HG03025 (cell line): ENCODE measurements around the gene RRAS2.
A peak's percentile ranks its signal among the peaks of the same experiment; 100 is the strongest.
"Not testable (repeated sequence)": the region's sequence is repeated elsewhere in the genome, so short reads cannot be mapped to it uniquely, and the experiment has no call there.

ENCODE experiments used
- ATAC-seq: cut with Tn5 transposase; IDR thresholded peaks from one replicate; pipeline ENCODE4 v1.9.1; 2021; ENCODE audit warnings: mild to moderate bottlenecking, moderate library complexity; ENCODE audit not compliant: unreplicated experiment, low FRiP score

Gene RRAS2

DNA sequence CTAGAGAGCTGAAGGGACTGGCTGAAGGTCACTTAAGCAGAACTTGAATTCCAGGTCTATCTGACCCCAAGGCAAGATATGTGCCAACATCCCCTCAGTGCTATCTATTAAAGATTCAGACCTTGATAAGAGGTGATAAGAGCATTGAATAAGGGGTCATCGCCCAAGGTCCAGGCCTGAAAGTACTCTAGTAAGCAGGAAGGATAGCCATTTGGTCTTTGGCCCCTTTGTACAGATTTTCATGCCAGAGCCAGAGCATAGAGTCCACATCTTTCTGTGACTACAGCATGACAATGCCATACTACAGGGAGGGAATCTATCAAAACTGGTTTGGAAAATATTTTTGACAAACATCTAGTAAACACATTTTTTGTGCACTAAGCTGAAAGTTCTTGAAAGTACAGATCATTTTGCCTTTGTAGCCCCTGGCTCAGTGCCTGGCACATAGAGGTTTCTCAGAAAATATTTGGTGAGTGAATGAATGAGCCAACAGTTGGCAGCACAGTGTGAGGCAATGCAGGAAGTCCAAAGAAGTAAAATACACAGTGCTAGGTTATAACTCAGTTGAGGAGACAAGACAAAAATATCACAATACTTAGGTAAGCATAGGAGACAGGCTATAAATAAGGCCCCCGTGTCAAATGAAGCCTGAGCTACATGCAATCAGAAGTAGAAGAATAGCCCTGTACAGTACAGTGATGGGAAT is 15.1 kb upstream of the RRAS2 start:
- ATAC-seq = no peak

DNA sequence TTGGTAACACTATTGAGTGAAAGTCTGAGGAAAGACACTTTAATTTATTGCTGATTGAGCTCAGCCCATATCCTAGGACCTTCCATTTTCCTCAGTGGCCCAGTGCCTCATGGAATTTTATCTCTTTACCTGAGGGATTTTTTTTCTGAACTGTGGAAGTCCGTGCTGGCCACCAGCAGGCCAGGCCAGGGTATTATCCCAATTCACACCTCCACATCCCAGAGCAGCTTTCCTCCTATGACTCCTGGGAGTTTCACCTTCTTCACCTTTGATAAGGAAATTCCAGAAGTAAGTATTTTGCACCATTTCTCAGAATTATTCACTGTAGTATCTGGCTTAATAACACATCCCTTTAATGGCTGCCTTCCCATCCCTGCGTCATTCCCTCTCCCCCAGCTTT is 13.0 kb upstream of the RRAS2 start:
- no peak for ATAC-seq

DNA sequence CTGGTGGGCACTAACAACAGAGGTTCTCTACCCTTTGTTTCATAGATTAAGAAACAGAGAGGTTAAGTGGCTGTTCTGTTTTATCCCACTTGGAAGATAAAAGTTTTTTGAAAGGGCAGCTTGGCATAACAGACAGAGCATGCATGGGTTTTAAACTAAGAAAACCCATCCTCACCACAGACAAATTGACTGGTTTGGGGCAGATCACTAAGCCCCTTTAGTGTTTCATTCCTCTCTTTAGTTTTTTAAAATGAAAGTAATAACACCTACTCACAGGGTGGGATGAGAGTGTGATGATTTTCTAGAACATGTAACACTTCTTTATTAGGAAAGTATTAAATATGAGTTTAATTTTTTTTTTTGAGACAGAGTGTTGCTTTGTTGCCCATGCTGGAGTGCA is 12.3 kb upstream of the RRAS2 start:
- ATAC-seq = no peak

DNA sequence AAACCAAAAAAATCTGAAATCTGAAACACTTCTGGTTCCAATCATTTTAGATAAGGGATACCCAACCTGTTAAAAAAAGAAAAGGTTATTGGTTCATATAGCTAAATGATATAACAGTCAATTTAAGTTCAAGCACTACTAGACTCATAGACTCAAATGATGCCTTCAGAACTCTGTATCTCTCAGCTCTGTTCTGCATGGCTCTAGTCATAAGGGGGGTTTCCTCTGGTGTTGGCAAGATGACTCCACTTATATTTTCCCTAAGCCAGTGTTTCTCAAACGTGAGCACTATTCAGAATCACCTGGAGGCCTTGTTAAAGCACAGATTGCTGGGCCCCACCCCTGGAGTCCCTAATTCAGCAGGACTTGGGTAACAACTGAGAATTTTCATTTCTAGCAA is 11.5 kb upstream of the RRAS2 start:
- ATAC-seq = no peak

DNA sequence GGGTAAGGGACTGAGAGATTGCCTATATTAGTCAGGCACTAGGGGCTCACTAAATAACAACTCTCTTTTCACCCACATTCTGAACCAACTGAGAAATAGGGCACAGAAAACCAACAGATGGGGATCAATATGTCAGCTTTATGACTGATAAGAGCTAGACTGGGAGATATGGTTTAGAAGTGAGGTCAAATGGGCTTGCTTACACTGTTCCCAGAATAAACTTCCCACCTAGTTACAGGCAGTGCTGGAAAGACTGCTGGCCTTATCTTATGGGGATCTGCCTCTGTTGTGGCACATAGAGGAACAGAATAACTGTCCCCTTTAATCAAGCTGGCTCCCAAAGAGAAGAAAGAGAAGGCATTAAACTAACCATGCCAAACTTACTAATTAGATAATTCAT is 10.6 kb upstream of the RRAS2 start:
- no peak for ATAC-seq

DNA sequence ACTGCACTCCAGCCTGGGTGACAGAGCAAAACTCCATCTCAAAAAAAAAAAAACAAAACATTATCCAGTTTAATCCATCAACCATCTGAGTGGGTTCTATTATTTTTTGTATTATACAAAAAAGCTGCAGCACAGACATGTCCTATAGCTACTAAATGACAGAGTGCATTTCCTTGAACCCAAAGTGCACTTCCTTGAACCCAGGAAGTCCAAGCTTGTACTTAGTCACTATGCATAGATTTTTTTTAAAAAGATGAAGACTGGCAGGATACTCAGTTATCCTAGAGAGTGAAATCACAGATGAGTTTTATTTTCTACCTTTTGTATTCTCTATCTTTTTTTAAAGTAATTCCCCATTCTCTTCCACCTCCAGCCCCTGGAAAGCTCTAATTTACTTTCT is 8.0 kb upstream of the RRAS2 start:
- ATAC-seq = no peak

DNA sequence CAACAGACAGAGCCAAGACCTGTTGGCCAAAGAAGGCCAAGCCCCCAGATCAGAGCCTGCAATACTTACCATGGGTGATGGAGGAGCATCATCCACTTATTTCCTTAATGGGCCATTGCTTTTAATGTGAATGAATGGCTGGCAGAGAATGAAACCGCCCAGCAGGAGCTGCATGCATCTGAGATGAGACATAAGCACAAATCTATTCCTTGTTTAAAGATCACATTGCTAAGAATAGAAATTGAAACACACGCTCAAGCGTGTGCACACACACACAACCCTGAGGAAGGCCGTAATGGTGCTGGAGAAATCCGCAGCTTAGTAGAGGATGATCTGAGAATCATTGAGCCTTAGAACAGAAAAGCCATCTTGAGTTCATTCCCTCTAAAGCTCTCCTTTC is 5.3 kb upstream of the RRAS2 start:
- ATAC-seq = no peak

DNA sequence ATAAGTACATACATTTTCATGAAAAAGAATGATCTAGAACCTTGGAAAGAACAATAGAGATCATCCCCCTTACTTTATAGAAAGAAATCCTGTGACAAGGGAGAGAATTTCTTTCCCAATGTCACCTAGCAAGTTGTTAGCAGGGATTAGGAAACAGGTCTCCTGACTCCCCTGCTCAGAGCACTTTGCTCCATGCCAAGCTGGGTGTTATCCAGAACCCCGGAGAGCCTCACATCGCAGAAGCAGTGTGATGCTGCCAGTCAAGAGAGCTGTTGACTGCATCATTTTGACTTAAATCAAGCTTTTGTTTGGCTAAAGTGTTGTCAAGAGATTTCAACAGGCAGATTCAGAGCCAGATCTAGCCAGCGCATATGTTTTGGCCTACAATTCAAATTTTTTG is 3.6 kb upstream of the RRAS2 start:
- ATAC-seq = no peak

DNA sequence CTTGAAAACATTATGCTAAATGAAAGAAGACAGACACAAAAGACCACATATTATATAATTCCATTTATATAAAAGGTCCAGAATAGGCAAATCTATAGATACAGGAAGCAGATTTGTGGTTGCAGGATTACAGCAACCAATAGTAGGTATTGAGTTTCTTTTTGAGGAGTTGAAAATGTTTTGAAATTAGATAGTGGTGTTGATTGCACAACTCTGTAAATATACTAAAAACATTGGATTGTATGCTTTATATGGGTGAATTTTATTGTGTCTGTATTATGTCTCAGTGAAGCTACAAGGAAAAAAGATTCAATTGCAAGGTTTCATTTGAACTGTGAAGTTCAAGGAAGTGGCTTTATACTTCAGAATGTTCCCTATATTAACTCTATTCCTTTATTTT is 3.0 kb upstream of the RRAS2 start:
- no peak for ATAC-seq

DNA sequence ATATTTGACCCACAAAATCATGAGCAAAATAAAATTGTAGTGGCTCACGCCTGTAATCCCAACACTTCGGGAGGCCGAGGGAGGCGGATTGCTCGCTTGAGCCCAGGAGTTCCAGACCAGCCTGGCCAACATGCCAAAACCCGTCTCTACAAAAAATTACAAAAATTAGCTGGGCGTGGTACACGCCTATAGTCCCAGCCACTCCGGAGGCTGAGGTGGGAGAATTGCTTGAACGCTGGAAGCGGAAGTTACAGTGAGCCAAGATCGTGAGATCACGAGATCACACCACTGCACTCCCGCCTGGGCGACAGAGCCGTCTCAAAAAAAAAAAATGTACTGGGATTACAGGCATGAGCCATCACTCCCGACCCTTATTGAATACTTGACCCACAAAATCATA is 2.0 kb upstream of the RRAS2 start:
- ATAC-seq = no peak

DNA sequence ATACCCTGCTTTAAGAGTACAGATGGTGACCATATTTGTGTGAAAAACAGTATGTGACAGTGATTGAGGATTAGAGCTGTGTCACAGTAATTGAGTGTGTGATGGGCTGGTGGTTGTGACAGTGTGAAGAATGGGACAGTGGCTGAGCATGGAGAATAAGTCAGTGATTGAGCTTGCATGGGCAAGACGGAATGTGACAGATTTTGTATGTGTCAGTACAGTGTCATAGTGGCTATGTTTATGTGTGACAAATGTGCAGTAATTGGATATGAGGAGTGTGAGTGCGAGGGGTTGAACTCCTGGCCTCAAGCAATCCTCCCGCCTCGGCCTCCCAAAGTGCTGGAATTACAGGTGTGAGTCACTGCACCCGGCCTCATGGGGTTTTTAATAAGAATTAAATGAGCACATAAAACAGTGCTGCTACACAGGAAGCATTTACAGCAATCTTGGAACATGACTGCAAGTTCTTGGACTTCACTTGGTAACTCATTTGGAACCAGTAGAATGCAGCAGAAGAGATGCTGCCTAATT is 583 bp upstream of the RRAS2 start:
- ATAC-seq = no peak

DNA sequence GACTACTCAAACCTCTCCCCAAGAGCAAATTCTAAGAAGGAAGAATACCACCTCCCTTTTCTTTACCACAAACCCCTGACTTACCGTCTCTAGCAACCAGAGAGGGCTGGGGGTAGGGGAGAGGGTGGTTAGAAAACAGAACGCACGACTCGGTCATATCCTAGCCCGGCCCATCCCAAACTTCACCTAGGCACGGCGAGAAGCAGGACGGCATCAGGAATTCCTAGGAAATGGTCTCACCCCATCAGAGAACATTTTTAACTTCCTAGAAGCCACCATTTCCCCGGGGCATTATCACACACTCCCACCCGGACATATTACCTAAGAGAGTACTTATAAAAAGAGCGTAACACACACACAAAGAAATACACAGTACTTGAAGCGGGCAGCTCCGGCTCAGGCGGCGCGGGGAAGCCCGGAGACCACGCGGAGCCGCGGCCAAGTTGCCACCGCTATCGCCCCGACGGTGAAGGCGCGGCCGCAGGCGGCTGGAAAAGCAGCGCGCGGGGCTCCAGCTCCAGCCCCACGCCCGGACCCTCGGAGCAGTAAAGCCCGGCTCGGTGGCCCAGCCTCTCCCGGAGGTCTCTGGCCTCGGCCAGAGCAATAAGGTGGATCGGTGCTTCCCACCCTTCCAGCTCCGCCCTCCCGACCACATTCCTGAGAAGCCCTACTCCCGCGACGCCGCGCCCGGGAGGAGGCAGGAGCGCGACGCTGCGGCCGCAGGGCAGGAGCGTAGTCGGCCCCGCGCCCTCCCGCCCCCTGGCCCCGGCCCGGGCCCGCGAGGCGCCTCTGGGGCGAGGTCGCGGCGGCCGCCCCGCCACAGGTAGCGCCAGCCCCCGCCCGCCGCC is 878 bp downstream of the RRAS2 start:
- peak; percentile 40 for ATAC-seq

DNA sequence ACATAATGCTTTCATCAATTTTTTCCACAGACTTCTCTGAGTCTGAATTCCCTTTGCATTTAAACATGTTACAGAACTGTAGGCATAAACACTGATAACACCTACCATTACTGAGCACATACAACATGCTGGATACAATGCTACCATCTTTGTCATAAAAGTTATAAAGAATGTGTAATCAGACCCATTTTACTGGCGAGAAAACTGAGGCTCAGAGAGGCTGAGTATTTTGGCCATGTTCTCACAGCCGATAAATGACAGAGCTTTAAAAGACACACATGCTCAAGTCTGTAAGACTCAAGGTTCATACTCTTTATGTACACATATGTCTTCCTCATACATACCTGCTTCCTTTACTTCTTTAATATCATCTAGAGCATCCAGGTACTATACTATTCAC is 2.6 kb downstream of the RRAS2 start:
- ATAC-seq = no peak

DNA sequence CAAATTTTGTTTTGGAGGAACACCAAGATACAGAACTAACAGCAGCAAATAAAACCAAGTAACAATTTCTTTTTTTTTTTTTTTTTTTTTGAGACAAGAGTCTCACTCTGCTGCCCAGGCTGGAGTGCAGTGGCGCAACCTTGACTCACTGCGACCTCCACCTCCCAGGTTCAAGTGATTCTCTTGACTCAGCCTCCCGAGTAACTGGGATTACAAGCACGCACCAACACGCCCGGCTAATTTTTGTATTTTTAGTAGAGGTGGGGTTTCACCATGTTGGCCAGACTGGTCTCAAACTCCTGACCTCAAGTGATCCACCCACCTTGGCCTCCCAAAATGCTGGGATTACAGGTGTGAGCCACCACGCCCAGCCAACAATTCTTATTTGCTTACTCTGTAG is 4.4 kb downstream of the RRAS2 start:
- ATAC-seq = not testable (repeated sequence)

DNA sequence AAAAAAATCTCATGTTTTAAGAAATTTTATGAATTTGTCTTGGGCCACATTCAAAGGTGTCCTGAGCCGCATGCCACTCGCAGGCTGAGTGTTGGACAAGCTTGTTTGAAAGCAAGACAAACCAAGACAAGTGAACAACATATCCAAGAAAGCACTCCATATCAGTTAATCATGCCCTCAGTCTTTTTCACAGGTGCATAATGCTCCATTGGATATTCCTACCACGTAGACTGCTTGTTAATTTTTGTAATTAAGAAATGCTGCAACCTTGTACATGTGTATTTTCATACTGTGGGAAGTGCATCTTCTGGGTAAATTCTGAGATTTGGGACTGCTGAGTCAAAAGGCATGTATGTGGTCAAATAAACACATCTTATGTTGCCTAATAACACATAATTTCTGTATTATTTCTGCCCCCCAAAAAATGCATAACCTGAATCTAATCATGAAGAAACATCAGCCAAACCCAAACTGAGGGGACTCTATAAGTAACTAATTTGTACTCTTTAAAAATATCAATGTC is 8.2 kb downstream of the RRAS2 start:
- no peak for ATAC-seq

DNA sequence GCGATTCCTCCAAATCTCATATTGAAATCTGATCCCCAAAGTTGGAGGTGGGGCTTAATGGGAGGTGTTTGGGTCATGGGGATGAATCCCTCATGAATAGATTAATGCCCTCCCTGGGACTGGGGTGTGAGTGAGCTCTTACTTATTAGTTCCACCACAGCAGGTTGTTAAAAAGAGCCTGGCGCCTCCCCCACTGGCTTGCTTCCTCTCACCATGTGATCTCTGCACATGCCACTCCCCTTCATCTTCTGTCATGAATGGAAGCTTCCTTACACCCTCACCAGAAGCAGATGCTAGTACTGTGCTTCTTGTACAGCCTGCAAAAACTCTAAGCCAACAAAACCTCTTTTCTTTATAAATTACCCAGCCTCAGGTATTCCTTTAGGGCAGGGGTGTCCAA is 8.8 kb downstream of the RRAS2 start:
- ATAC-seq = no peak

DNA sequence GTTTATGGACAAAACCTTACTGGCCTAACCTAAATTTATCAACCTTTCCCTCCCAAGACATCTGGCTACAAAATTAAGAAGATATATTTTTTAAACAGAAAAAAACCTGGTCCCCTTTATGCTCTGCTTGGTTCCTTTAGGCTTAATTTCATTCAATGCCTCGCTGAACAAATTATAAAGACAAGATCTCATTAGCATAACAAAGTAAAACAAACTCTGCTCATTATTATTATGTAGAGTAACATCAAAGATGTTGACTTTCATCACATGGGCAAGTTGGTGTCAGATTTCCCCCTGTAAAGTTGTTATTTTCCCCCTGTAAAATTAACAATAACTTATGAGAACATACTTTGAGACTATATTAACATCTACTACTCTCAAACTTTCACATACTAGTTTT is 11.0 kb downstream of the RRAS2 start:
- ATAC-seq = no peak

DNA sequence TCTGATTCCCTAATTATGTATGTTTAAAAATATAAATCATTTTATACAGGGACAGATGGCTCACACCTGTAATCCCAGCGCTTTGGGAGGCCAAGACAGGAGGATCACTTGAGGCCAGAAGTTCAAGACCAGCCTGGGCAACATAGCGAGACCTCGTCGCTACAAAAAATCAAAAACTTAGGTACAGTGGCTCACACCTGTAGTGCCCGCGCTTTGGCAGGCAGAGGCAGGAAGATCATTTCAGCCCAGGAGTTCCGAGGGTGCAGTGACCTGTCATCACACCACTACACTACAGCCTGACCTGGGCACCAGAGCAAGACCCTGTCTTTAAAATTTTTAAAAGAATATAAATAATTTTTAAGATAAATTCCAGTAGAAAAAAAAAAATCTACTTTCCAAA is 11.5 kb downstream of the RRAS2 start:
- no peak for ATAC-seq

DNA sequence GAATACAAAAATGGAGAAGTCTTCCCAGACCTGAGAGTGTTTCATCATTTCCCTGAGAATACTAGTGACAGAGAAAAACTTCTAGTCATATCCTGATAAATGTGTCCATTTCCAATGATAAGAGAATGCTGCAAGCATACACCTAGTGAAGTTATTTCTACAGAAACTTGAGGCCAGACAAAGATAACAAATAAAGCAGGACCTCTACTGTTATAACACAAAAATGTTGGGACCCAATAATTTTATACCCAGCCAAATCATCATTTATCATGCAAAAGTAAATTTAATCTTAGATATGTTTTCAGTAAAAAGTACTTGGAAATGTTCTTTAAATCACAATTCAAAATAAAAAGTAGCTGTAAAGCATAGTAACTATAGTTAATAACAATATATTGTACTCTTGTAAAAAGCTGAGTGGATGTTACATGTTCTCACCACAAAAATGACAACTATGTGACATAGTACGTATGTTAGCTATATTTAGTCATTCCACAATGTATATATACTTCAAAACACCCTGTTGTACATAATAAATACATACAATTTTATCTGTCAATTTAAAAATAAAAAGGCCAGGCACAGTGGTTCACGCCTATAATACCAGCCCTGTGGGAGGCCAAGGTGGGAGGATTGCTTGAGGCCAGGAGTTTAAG is 12.6 kb downstream of the RRAS2 start:
- no peak for ATAC-seq

DNA sequence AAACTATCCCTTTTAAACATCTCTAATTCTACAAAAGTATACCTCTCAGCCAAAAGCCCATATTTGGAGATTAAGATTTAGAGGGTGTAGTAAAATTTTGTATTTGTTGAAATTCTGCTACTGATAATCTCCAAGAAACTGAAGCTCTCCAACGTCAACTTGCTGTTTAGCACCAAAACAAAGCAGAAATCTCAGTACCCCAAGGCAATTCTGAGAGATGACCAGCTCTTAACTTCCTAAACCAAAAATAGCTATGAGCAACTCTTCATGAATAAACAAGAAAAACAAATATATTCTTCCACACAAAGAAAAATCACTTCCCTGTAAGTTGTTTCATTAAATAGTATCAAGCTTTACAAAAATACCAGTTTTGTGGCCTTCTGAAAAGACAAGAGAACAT is 13.3 kb downstream of the RRAS2 start:
- ATAC-seq = no peak

DNA sequence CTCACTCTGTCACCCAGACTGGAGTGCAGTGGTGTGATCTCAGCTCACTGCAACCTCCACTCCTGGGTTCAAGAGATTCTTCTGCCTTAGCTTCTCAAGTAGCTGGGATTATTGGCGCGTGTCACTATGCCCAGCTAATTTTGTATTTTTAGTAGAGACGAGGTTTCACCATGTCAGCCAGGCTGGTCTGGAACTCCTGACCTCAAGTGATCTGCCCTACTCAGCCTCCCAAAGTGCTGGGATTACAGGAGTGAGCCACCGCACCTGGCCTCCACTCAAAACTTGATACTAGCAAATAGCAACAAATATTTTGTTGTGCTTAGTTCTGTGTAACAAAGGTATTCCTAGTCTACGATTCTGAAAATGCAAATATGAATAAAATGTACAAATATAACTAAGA is 14.0 kb downstream of the RRAS2 start:
- not testable (repeated sequence) for ATAC-seq
